Type B pancreatic cell (in vitro differentiated cells): ENCODE results near the gene KHNYN. TPM values are rescaled to one million over a fixed set of nuclear protein-coding genes. Genes with fewer than 3 reads are reported as not detected.

Experiments used
- DNase-seq: peaks from one replicate; pipeline ENCODE4 v3.0.0; 2021; ENCODE audit warnings: mixed read lengths; ENCODE audit not compliant: unreplicated experiment; ENCODE audit errors: extremely low spot score
- H3K27ac Mint-ChIP-seq: 2 replicates; pipeline ENCODE4 v1.8.0; 2021; ENCODE audit warnings: mild to moderate bottlenecking, mixed read lengths
- H3K27me3 Mint-ChIP-seq: 2 replicates; pipeline ENCODE4 v1.8.0; 2021; ENCODE audit warnings: mixed read lengths
- H3K36me3 Mint-ChIP-seq: 2 replicates; pipeline ENCODE4 v1.8.0; 2021; ENCODE audit warnings: mixed read lengths
- H3K4me1 Mint-ChIP-seq: one replicate; pipeline ENCODE4 v1.8.0; 2021; ENCODE audit warnings: mixed read lengths; ENCODE audit not compliant: unreplicated experiment
- H3K4me3 Mint-ChIP-seq: 2 replicates; pipeline ENCODE4 v1.8.0; 2021; ENCODE audit warnings: mild to moderate bottlenecking, mixed read lengths
- H3K9me3 Mint-ChIP-seq: 2 replicates; pipeline ENCODE4 v1.8.0; 2021; ENCODE audit warnings: mixed read lengths
- total RNA-seq: library from RNA; stranded (reverse); gene quantifications from 2 replicates; pipeline ENCODE4 v1.2.1, GENCODE V29; 2021; ENCODE audit warnings: low replicate concordance
- TF ChIP-seq, protein P1 (sequence below): fragments of 200-600 bp; sonication (generic); conservative IDR thresholded peaks from 2 replicates; pipeline ENCODE4 v1.5.0; 2021; ENCODE audit warnings: antibody characterized with exemption, mild to moderate bottlenecking

KHNYN gene
- total RNA-seq, 1 donor from 2014 or later: 81.3 TPM

DNA sequence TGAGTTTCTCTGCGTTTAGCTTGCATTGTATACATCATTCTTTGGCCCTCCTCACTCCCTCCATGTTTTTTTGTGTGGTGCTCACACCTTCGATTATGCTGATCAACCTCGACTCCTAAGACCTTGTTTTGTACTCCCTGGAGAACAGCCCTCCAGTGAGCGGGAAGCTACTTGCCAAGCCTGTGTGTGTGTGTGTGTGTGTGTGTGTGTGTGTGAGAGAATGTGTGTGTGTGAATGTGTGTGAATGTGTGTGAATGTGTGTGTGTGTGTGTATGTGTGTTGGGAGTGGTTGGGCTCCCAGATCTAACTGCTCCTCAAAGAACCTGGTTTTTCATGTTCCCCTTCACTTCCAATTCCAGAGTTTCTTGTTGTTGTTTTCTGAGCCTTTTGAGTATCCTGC is 24.9 kb upstream of the KHNYN start:
- TF ChIP-seq, protein P1, sequence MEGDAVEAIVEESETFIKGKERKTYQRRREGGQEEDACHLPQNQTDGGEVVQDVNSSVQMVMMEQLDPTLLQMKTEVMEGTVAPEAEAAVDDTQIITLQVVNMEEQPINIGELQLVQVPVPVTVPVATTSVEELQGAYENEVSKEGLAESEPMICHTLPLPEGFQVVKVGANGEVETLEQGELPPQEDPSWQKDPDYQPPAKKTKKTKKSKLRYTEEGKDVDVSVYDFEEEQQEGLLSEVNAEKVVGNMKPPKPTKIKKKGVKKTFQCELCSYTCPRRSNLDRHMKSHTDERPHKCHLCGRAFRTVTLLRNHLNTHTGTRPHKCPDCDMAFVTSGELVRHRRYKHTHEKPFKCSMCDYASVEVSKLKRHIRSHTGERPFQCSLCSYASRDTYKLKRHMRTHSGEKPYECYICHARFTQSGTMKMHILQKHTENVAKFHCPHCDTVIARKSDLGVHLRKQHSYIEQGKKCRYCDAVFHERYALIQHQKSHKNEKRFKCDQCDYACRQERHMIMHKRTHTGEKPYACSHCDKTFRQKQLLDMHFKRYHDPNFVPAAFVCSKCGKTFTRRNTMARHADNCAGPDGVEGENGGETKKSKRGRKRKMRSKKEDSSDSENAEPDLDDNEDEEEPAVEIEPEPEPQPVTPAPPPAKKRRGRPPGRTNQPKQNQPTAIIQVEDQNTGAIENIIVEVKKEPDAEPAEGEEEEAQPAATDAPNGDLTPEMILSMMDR: no peak
- Mint-ChIP-seq H3K4me1 (peaks cover 44% of the 10 kb centered on the region), H3K36me3 (peaks cover 7% of the 10 kb centered on the region), H3K4me3 (no peak overlapping the region), H3K27ac (no peak overlapping the region), H3K27me3 (no peaks in the 10 kb centered on the region), H3K9me3 (no peaks in the 10 kb centered on the region)
- DNase-seq: no peak

DNA sequence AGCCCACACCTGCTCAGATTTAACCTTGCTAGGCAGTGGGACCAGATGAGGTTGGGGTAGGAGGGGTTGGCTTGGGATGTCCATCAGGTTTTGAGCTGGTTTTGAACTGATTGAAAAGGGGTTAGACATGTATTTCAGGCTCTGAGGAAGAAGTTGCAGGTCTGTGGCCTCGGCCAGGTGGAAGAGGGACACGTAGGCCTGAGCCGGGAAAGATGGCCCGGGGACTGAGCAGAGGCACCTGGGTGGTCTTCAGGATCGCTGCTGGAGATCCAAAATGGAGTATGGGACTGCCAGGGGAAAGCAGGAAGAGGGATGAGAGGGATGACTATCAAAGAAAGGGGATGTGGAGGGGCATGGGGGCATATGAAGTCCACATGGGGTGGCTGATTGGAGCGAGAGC is 23.3 kb upstream of the KHNYN start:
- H3K4me3 Mint-ChIP-seq: no peak overlapping the region
- H3K27ac Mint-ChIP-seq: no peak overlapping the region
- no peaks in the 10 kb centered on the region for H3K27me3 Mint-ChIP-seq

DNA sequence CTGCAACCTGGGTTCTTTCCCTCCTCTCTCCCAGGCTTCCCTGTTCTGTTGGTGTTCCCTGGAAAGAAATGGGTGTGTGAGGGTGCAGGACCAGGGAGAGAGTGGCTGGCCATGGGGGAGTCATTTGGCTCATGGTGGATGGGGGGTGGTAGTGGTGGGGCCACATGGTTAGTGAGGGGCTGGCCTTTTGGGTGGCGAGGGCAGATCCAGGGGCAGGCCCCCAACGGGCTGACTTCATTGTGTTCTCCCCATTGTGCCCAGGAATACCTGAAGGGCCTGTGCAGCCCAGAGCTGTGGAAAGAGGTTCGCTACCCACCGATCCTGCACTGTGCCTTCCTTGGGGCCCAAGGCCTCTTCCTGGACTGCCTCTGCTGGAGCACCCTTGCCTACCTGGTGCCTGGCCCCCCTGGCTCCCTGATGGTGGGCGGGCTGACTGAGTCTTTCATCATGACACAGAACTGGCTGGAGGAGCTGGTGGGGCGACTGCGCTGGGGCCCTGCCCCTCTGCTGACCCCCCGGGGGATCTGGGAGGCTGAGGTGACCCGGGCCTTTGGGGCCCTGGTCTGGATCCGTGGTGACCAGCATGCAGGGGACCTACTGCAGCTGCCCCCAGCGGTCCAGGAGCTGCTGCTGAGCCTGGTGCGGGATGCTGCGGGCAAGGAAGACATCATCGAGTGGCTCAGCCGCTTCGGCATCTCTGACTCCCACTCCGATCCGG is 22.0 kb upstream of the KHNYN start:
- TF ChIP-seq, protein P1: no peak
- H3K27ac Mint-ChIP-seq: no peak overlapping the region
- H3K36me3 Mint-ChIP-seq: peaks cover 14% of the 10 kb centered on the region
- no peaks in the 10 kb centered on the region for H3K9me3 Mint-ChIP-seq
- no peaks in the 10 kb centered on the region for H3K27me3 Mint-ChIP-seq
- no peak for DNase-seq
- H3K4me3 Mint-ChIP-seq: no peak overlapping the region
- H3K4me1 Mint-ChIP-seq: peaks cover 23% of the 10 kb centered on the region

More for the DNA sequence above, 23.3 kb upstream of the KHNYN start:
- TF ChIP-seq, protein P1: no peak
- H3K4me1 Mint-ChIP-seq: peaks cover 34% of the 10 kb centered on the region
- H3K36me3 Mint-ChIP-seq: peaks cover 7% of the 10 kb centered on the region
- no peak for DNase-seq
- H3K9me3 Mint-ChIP-seq: no peaks in the 10 kb centered on the region

DNA sequence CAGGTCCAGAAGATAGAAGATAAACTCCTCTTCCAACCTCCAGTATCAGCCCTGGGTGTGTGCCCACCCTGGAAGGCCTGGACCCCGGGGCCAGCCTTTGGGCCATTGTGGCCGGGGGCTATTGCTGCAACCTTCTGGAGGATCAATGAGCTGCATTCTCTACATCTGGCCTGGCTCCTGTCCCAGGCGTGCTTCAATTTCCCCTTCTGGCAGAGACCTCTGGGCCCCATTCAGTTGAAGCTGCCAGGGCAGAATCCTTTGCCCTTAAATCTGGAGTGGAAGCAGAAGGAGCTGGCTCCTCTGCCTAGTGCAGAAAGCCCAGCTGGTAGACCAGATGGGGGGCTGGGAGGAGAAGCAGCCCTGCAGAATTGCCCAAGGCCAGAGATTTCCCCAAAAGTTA is 21.0 kb upstream of the KHNYN start:
- Mint-ChIP-seq H3K36me3 (peaks cover 12% of the 10 kb centered on the region), H3K27ac (no peak overlapping the region), H3K4me1 (peaks cover 13% of the 10 kb centered on the region), H3K27me3 (no peaks in the 10 kb centered on the region), H3K4me3 (no peak overlapping the region), H3K9me3 (no peaks in the 10 kb centered on the region)
- no peak for DNase-seq
- TF ChIP-seq, protein P1: no peak

DNA sequence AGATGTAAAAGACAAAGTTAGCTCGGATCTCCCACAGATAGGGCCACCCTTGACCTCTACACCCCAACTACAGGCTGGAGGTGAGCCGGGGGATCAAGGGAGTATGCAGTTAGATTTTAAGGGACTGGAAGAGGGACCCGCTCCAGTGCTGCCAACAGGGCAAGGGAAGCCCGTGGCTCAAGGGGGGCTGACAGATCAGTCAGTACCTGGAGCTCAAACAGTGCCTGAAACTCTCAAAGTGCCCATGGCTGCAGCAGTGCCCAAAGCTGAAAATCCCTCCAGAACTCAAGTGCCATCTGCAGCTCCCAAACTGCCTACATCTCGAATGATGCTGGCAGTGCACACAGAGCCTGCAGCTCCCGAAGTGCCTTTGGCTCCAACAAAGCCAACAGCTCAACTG is 20.6 kb upstream of the KHNYN start:
- H3K27ac Mint-ChIP-seq: no peak overlapping the region
- no peaks in the 10 kb centered on the region for H3K27me3 Mint-ChIP-seq
- peaks cover 9% of the 10 kb centered on the region for H3K4me1 Mint-ChIP-seq

More for the DNA sequence above, 20.6 kb upstream of the KHNYN start:
- H3K9me3 Mint-ChIP-seq: no peaks in the 10 kb centered on the region
- TF ChIP-seq, protein P1: no peak
- no peak for DNase-seq
- peaks cover 12% of the 10 kb centered on the region for H3K36me3 Mint-ChIP-seq
- no peak overlapping the region for H3K4me3 Mint-ChIP-seq
